ENCODE measurements around the gene MSH6. TPM values are rescaled to one million over a fixed set of nuclear protein-coding genes. Genes with fewer than 3 reads are reported as not detected.

Gene MSH6
- total RNA-seq, 2 experiments from 2014 or later: 145 to 151 TPM

GRCh38 chr2:47751856-47752414, 31.0 kb upstream of the MSH6 start:
- Mint-ChIP-seq H3K36me3 (ENCODE audit: low read depth) (no peaks in the 10 kb centered on the region), H3K4me3 (no peak overlapping the region), H3K4me1 (ENCODE audit: low read depth) (peaks cover 5% of the 10 kb centered on the region), H3K27me3 (no peaks in the 10 kb centered on the region), H3K27ac (no peak overlapping the region), H3K9me3 (peaks cover 2% of the 10 kb centered on the region)
- ATAC-seq: peak; percentile 22
- ChIA-PET CTCF (interaction anchor here (3.9 kb wide), 1 partner anchor 16 kb away, joined by 14 read pairs; no protein-coding TSS in a partner anchor), POLR2A (no interaction called here)
- TF ChIP-seq CTCF (IDR thresholded peaks at IDR 0.05): no peak
- intact Hi-C loops (cut with micrococcal nuclease): no loop called here
- DNase-seq: no peak

DNA sequence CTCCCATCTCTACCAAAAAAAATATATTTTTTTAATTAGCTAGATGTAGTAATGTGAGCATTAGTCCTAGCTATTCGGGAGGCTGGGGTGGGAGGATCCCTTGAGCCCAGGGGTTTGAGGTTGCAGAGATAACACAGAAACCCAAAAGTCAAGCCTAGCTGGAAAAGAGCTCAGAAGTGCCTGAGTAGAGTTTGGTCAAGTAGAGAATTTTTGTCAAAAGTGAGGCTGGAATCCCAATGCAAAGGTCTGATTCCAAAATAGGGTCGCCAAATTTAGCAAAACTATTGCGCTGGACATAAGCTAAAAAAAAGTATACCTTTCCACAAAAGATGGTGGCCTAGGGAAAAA, 15.5 kb upstream of the MSH6 start:
- DNase-seq (no peak), ATAC-seq (no peak)
- H3K4me3 Mint-ChIP-seq: no peak overlapping the region
- intact Hi-C loops (cut with micrococcal nuclease): loop anchor here (10.0 kb wide), 2 partner anchors 323 to 433 kb away; no protein-coding TSS in a partner anchor
- ChIA-PET POLR2A (interaction anchor here (0.6 to 0.8 kb wide), 3 partner anchors 15 to 105 kb away, joined by 3 to 4 read pairs (median 3); partner anchors contain the start of gene MSH6), CTCF (interaction anchor here (0.6 to 4.3 kb wide), 68 partner anchors 9 to 909 kb away, joined by 3 to 61 read pairs (median 4); partner anchors contain the start of genes MSH2 and MSH6)
- no peaks in the 10 kb centered on the region for H3K36me3 Mint-ChIP-seq (ENCODE audit: low read depth)
- H3K27ac Mint-ChIP-seq: no peak overlapping the region
- peaks cover 4% of the 10 kb centered on the region for H3K4me1 Mint-ChIP-seq (ENCODE audit: low read depth)
- no peak for TF ChIP-seq CTCF (IDR thresholded peaks at IDR 0.05)
- peaks cover 1% of the 10 kb centered on the region for H3K27me3 Mint-ChIP-seq
- no peaks in the 10 kb centered on the region for H3K9me3 Mint-ChIP-seq

DNA sequence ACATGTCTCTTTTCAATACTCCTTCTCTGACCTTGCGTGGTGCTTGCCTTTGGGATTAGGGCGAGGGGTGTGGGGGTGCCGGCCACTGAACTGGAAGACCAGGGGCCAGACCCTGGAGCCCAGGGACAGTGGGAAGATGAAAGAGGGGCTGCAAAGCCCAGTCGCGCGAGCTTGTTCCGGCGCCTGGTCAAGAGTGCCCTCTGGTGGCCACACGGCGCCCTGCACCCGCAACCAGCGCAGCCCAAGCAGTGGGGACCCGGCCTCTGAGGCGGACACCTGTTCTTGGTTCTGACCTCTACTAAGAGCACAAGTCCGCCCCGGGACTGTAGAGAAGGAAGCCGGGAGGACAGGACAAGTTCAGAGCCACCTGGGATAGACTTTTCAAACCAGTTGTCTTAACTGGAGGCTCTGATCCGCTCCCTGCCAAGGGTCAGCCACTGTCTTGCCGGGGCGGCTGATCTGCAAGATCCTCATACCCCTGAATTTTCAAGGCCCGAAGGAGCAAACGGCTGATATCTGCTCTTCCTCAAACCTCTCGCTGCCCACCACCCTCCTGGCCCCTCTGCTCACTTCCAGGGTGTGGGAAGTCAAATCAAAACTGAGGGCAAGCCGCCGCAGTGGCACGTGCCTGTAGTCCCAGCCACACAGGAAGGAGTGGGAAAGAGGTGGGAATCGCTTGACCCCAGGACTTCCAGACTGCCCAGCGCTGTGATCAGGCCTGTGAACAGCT, 14.9 kb upstream of the MSH6 start:
- POLR2A ChIA-PET: interaction anchor here (0.6 to 0.8 kb wide), 3 partner anchors 15 to 104 kb away, joined by 3 to 4 read pairs (median 3); partner anchors contain the start of gene MSH6
- H3K4me1 Mint-ChIP-seq (ENCODE audit: low read depth): peaks cover 4% of the 10 kb centered on the region

GRCh38 chr2:47769318-47769717, 13.6 kb upstream of the MSH6 start:
- no peak for ATAC-seq
- Mint-ChIP-seq H3K4me1 (ENCODE audit: low read depth) (peaks cover 4% of the 10 kb centered on the region), H3K27ac (no peak overlapping the region), H3K36me3 (ENCODE audit: low read depth) (no peaks in the 10 kb centered on the region), H3K4me3 (no peak overlapping the region), H3K9me3 (no peaks in the 10 kb centered on the region), H3K27me3 (no peaks in the 10 kb centered on the region)
- no peak for TF ChIP-seq CTCF (IDR thresholded peaks at IDR 0.05)
- POLR2A ChIA-PET: interaction anchor here (1.5 kb wide), 1 partner anchor 10 kb away, joined by 4 read pairs; no protein-coding TSS in a partner anchor
- intact Hi-C loops (cut with micrococcal nuclease): loop anchor here (10.0 kb wide), 2 partner anchors 325 to 435 kb away; no protein-coding TSS in a partner anchor
- DNase-seq: no peak
- CTCF ChIA-PET: interaction anchor here (1.3 kb wide), 2 partner anchors 11 to 284 kb away, joined by 3 read pairs; no protein-coding TSS in a partner anchor

More for the DNA sequence above, 14.9 kb upstream of the MSH6 start:
- H3K27ac Mint-ChIP-seq: no peak overlapping the region
- TF ChIP-seq CTCF (IDR thresholded peaks at IDR 0.05): peak; percentile 99
- ATAC-seq: peak; percentile 94
- no peak overlapping the region for H3K4me3 Mint-ChIP-seq
- peak; percentile 75 for DNase-seq
- peaks cover 1% of the 10 kb centered on the region for H3K27me3 Mint-ChIP-seq
- intact Hi-C loops (cut with micrococcal nuclease): loop anchor here (10.0 kb wide), 2 partner anchors 323 to 433 kb away; no protein-coding TSS in a partner anchor
- no peaks in the 10 kb centered on the region for H3K9me3 Mint-ChIP-seq
- CTCF ChIA-PET: interaction anchor here (0.6 to 4.3 kb wide), 67 partner anchors 8 to 910 kb away, joined by 3 to 61 read pairs (median 4); partner anchors contain the start of genes MSH2 and MSH6
- no peaks in the 10 kb centered on the region for H3K36me3 Mint-ChIP-seq (ENCODE audit: low read depth)
